ENCODE results near the gene USP24.
"Not testable (repeated sequence)": the region's sequence is repeated elsewhere in the genome, so short reads cannot be mapped to it uniquely, and the experiment has no call there.

GRCh38 chr1:55199735-55200134 is 15.4 kb downstream of the USP24 start:
- TF ChIP-seq CTCF (IDR thresholded peaks at IDR 0.05; ENCODE audit: low read depth, low read length, poor library complexity, severe bottlenecking); EZH2phosphoT487 (IDR thresholded peaks at IDR 0.05; ENCODE audit: borderline replicate concordance, low read length): not testable (repeated sequence)

Data from DOHH2 (cell line).